Stomach (tissue), 4 donors: Measurements from ENCODE around the gene PDIA5.

Experiments used
- EP300 ChIP-seq: sonication (generic); formaldehyde crosslinking; IDR thresholded peaks from one replicate; pipeline ENCODE4 v1.6.1; 2017; ENCODE audit warnings: antibody characterized with exemption
- POLR2A ChIP-seq, 4 donors: fragments of 450-650 bp; IDR thresholded peaks; one replicate each; pipeline ENCODE4 v1.6.1; 2016; ENCODE audit warnings: antibody characterized with exemption in 4 of 4, control low read depth in 2 of 4, mild to moderate bottlenecking in 1 of 4, moderate library complexity in 1 of 4
- POLR2AphosphoS5 ChIP-seq, 3 donors: sonication (generic); formaldehyde crosslinking; IDR thresholded peaks; one replicate each; pipeline ENCODE4 v1.6.1; 2016; ENCODE audit warnings: antibody characterized with exemption in 3 of 3
- TF ChIP-seq, protein P1 (sequence below), 7 experiments: fragments of 450-650 bp in 4 of 7; fragments of 200-600 bp in 3 of 7; sonication (generic) in 3 of 7; IDR thresholded peaks; one replicate each; pipeline ENCODE4 v1.5.1; 2016 to 2019; ENCODE audit warnings: antibody characterized with exemption in 7 of 7, control low read depth in 2 of 7, mild to moderate bottlenecking in 1 of 7

DNA sequence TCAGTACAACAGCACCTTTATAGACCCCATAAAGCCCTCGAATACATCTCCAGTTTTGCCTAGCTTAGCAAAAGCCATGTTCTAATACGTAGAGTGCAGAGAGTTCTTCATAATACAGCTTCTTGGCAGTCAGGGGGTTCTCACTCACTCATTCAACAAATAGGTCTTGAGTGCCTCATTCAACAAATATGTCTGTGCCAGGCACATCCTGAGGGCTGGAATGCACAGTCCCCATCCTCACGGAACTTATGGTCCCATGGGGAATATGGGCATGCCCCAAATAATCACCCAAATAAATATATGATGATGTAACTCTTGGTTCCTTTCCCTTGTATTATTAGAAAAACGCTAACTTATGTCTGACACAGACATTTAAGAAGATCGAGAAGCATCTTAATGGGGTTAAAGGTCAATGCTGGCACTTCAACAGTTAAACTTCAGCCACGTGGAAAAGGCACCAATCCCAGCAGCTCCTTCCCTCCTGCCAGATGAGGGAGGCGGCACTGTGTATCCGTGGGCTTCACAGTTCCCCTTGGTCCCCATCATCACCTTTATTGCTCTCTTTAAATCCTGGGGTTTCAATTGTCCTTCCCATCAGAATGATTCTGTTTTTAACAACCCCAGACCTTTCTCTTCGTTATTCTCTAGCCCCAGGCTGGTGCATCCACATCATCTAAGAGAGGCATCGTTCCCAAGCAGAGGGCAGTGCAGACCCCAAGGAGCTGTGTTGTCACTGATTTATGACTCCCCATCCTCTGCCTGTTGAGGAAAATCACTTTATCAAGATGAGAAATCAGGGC is 20.4 kb upstream of the PDIA5 start:
- TF ChIP-seq, protein P1, sequence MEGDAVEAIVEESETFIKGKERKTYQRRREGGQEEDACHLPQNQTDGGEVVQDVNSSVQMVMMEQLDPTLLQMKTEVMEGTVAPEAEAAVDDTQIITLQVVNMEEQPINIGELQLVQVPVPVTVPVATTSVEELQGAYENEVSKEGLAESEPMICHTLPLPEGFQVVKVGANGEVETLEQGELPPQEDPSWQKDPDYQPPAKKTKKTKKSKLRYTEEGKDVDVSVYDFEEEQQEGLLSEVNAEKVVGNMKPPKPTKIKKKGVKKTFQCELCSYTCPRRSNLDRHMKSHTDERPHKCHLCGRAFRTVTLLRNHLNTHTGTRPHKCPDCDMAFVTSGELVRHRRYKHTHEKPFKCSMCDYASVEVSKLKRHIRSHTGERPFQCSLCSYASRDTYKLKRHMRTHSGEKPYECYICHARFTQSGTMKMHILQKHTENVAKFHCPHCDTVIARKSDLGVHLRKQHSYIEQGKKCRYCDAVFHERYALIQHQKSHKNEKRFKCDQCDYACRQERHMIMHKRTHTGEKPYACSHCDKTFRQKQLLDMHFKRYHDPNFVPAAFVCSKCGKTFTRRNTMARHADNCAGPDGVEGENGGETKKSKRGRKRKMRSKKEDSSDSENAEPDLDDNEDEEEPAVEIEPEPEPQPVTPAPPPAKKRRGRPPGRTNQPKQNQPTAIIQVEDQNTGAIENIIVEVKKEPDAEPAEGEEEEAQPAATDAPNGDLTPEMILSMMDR (IDR thresholded peaks at IDR 0.05) = no peak
- TF ChIP-seq POLR2A (IDR thresholded peaks at IDR 0.05) (no peak), EP300 (no peak), POLR2AphosphoS5 (IDR thresholded peaks at IDR 0.05) (no peak)
